Measurements from ENCODE around the gene NCOA5. TPM values are rescaled to one million over a fixed set of nuclear protein-coding genes. Genes with fewer than 3 reads are reported as not detected.

The NCOA5 gene
- total RNA-seq, 1 donor from 2014 or later, result 20.9 TPM

GRCh38 chr20:46081074-46081473 lies 8.7 kb downstream of the NCOA5 start:
- DNase-seq (ENCODE audit: low read depth), result no peak
- no peak overlapping the region for H3K4me3 ChIP-seq (ENCODE audit: low read depth, low read length)
- TF ChIP-seq CTCF (conservative IDR thresholded peaks at IDR 0.05; ENCODE audit: low read depth, low read length), result no peak

- TF ChIP-seq CTCF (conservative IDR thresholded peaks at IDR 0.05; ENCODE audit: low read depth, low read length), result no peak
- no peak for DNase-seq (ENCODE audit: low read depth)
- H3K4me3 ChIP-seq (ENCODE audit: low read depth, low read length), result no peak overlapping the region
Measured at GRCh38 chr20:46078954-46079353, 10.8 kb downstream of the NCOA5 start.

- no peak for TF ChIP-seq CTCF (conservative IDR thresholded peaks at IDR 0.05; ENCODE audit: low read depth, low read length)
- no peak overlapping the region for H3K4me3 ChIP-seq (ENCODE audit: low read depth, low read length)
- no peak for DNase-seq (ENCODE audit: low read depth)
Measured at GRCh38 chr20:46077642-46078305, 12.0 kb downstream of the NCOA5 start.

- TF ChIP-seq CTCF (conservative IDR thresholded peaks at IDR 0.05; ENCODE audit: low read depth, low read length), result no peak
- DNase-seq (ENCODE audit: low read depth), result no peak
Measured at GRCh38 chr20:46076806-46077205, 13.0 kb downstream of the NCOA5 start.

GRCh38 chr20:46074006-46074405 lies 15.8 kb downstream of the NCOA5 start:
- no peak overlapping the region for H3K4me3 ChIP-seq (ENCODE audit: low read depth, low read length)
- no peak for TF ChIP-seq CTCF (conservative IDR thresholded peaks at IDR 0.05; ENCODE audit: low read depth, low read length)
- no peak for DNase-seq (ENCODE audit: low read depth)

More at GRCh38 chr20:46076806-46077205, 13.0 kb downstream of the NCOA5 start:
- no peak overlapping the region for H3K4me3 ChIP-seq (ENCODE audit: low read depth, low read length)

GRCh38 chr20:46073443-46073842 lies 16.3 kb downstream of the NCOA5 start:
- no peak overlapping the region for H3K4me3 ChIP-seq (ENCODE audit: low read depth, low read length)
- TF ChIP-seq CTCF (conservative IDR thresholded peaks at IDR 0.05; ENCODE audit: low read depth, low read length), result no peak
- no peak for DNase-seq (ENCODE audit: low read depth)

- DNase-seq (ENCODE audit: low read depth), result no peak
- TF ChIP-seq CTCF (conservative IDR thresholded peaks at IDR 0.05; ENCODE audit: low read depth, low read length), result no peak
- H3K4me3 ChIP-seq (ENCODE audit: low read depth, low read length), result no peak overlapping the region
Measured at GRCh38 chr20:46073024-46073423, 16.7 kb downstream of the NCOA5 start.
